Bronchial epithelial cell (primary cell): ENCODE data around the gene UBE2F. TPM values are rescaled to one million over a fixed set of nuclear protein-coding genes. Genes with fewer than 3 reads are reported as not detected.
A peak's percentile ranks its signal among the peaks of the same experiment; 100 is the strongest.

ENCODE experiments used
- DNase-seq: peaks from one replicate; pipeline ENCODE4 v3.0.0-alpha.2; 2010; ENCODE audit warnings: low read depth
- FAIRE-seq: peaks from 2 replicates; lab custom pipeline; 2011; peaks lifted over from hg19 to GRCh38; lab: Jason Lieb, UNC
- H3K27me3 ChIP-seq: 2 replicates; pipeline ENCODE4 v1.5.1; 2011; ENCODE audit warnings: low read length; ENCODE audit not compliant: control insufficient read depth, insufficient read depth
- H3K36me3 ChIP-seq: 2 replicates; pipeline ENCODE4 v1.5.1; 2011; ENCODE audit warnings: low read length; ENCODE audit not compliant: control insufficient read depth, insufficient read depth
- H3K4me3 ChIP-seq: 2 replicates; pipeline ENCODE4 v1.5.1; 2011; ENCODE audit warnings: mild to moderate bottlenecking, low read depth, low read length, control low read depth
- total RNA-seq: library from RNA; depleted of rRNA; stranded (reverse); fragments of >200 nt; gene quantifications from 2 replicates; pipeline ENCODE4 v1.2.1, GENCODE V29; 2014
- TF ChIP-seq, protein P1 (sequence below): IDR thresholded peaks from 2 replicates; pipeline ENCODE4 v1.5.1; 2011; ENCODE audit warnings: mild to moderate bottlenecking, moderate library complexity, low read length, control low read depth, inconsistent platforms; ENCODE audit not compliant: insufficient read depth, severe bottlenecking

UBE2F gene
- total RNA-seq, 1 donor from 2014 or later, result 64.0 TPM

DNA sequence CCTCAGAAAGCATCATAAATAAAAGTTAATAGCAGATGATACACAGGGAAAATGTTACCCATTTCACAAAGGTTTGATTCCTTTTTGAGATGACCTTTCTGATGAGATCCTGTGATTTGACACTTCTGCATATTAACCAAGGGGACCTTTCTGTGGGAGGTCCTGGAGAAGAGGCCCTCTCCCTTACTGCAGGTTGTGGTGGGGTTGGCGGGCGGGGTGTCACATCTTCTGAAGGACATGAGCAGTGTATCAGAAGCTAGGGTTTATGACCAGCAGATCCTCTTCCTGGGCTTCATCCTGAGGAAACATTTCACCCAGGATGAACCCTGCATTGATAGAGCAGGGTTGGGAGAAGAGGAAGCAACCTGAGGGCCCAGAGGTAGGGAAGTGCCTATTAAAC, 56.8 kb downstream of the UBE2F start:
- Histone ChIP-seq H3K36me3 (peaks cover 13% of the 10 kb centered on the region), H3K4me3 (no peak overlapping the region), H3K27me3 (no peaks in the 10 kb centered on the region)
- DNase-seq, result no peak
- TF ChIP-seq, protein P1, sequence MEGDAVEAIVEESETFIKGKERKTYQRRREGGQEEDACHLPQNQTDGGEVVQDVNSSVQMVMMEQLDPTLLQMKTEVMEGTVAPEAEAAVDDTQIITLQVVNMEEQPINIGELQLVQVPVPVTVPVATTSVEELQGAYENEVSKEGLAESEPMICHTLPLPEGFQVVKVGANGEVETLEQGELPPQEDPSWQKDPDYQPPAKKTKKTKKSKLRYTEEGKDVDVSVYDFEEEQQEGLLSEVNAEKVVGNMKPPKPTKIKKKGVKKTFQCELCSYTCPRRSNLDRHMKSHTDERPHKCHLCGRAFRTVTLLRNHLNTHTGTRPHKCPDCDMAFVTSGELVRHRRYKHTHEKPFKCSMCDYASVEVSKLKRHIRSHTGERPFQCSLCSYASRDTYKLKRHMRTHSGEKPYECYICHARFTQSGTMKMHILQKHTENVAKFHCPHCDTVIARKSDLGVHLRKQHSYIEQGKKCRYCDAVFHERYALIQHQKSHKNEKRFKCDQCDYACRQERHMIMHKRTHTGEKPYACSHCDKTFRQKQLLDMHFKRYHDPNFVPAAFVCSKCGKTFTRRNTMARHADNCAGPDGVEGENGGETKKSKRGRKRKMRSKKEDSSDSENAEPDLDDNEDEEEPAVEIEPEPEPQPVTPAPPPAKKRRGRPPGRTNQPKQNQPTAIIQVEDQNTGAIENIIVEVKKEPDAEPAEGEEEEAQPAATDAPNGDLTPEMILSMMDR, result no peak
- FAIRE-seq, result no peak

DNA sequence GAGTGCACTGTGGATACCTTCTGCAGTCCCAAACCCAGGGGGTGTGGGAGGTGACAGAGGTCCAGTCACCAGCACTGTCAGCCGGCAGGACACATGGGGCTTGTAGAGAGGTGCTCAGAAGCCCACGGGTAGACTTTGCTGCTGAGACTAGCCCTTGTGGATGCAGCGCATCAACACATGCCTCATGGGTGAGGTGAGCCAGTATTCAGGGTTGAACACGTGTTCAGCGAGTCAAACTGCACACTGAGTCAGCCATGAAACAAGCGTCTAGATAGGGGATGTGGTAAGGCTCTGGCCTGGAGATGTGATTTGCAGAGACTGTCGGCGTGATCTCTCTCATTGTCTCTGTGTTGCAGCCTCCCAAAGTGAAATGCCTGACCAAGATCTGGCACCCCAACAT, 58.2 kb downstream of the UBE2F start:
- FAIRE-seq, result peak; percentile 95
- TF ChIP-seq, protein P1, result no peak
- Histone ChIP-seq H3K4me3 (no peak overlapping the region), H3K27me3 (no peaks in the 10 kb centered on the region), H3K36me3 (peaks cover 12% of the 10 kb centered on the region)
- DNase-seq, result peak; percentile 84

DNA sequence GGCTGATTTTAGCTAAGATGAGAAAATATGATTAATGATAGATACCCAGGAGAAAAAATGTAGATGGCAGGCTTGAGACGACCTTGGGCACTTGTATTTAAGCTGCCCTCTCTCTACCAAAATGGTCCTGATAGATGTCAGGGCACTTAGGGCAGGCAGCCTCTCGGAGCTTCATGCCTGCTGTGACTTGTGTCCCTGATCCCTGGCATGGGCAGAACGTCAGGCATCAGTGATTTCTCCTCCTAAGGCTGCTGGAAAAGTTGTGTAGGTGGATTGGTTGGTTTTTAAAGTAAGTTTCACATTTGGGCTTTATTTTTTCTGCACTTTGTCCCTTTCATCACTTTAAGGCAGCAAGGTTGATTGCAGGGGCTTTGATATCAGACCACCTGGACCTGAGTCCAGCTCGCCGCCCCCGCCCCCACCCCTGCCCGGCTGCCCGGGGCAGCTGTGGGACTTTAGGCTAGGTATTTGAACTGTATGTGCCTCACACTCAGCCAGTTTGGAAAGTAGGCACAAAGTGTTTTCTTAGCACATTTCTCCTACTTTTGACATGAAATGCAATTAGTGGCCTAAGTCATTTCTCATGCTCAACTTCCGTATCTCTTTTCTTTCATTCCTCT, 59.0 kb downstream of the UBE2F start:
- Histone ChIP-seq H3K4me3 (no peak overlapping the region), H3K36me3 (peaks cover 18% of the 10 kb centered on the region), H3K27me3 (no peaks in the 10 kb centered on the region)
- no peak for FAIRE-seq
- TF ChIP-seq, protein P1, result no peak
- DNase-seq, result no peak

DNA sequence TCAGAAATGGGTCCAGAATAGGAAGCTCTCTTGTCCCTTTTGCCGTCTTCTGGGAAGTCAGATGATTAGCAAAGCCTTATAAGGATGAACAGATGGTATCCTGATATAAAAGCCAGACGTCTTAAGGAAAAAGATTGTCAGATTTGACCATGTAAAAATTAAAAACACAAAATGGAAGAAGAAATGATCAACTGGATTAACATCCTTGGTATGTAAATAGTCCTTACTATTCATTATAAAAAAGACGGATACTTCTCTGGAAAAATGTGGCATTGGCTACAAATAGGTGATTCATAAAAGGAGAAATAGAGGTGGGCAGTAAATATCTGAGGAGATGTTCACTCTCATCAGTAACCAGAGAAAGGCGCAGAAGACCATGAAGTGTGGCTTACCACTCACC, 60.2 kb downstream of the UBE2F start:
- Histone ChIP-seq H3K4me3 (no peak overlapping the region), H3K36me3 (peaks cover 18% of the 10 kb centered on the region), H3K27me3 (no peaks in the 10 kb centered on the region)
- TF ChIP-seq, protein P1, result no peak
- no peak for FAIRE-seq
- DNase-seq, result no peak

DNA sequence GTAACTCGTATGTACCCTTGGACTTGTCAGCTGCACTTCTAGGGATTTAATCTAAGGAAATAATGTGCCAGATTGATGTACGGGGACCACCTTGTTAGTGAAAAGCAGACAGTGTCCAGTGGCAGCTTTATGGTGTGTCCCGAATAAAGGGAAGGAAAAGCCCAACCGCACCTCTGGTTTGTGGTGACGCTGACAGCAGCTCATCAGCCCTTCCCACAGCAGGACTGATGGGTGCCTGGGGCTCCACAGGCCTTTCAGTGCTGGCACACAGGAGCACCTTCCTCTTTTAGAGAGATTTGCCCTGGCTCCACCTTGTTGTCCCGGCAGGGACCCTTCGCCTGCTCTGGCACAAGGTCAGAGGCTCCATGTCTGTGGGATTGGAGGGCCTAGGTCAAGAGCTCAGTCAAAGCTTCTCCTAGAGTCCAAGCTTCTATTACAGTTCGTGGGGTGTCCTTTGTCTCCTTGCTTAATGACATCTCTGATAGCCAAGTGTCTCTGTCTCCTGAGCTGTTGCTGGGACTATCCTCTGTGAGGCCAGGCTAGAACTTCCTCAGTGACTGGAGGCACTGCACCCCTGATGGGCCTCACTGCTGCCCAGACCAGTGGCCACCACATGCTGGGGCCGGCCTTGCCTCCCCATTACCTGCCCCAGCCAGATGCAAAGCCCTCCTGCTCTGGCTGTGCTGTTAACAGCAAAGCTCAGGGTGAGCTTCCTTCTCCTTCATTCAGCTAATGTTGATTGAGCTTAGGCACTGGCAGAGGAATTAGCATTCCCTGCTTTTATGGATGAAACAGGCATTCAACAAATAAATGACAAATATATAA, 61.0 kb downstream of the UBE2F start:
- TF ChIP-seq, protein P1, result no peak
- DNase-seq (no peak), FAIRE-seq (peak; percentile 58)
- no peak overlapping the region for H3K4me3 ChIP-seq
- H3K27me3 ChIP-seq, result no peaks in the 10 kb centered on the region
- H3K36me3 ChIP-seq, result peaks cover 20% of the 10 kb centered on the region
